Lower lobe of right lung (tissue), 2 donors: ENCODE results near the gene RPL21. TPM values are rescaled to one million over a fixed set of nuclear protein-coding genes. Genes with fewer than 3 reads are reported as not detected.

Experiments
- ATAC-seq, 2 donors: fragments of 200-7000 bp; cut with Tn5 transposase; one replicate each; pipeline ENCODE4 v1.9.1; 2020 to 2022; ENCODE audit warnings: mild to moderate bottlenecking in 2 of 2, moderate library complexity in 2 of 2
- DNase-seq: peaks from one replicate; pipeline ENCODE4 v3.0.0-alpha.2; 2020
- H3K27ac ChIP-seq: fragments of 200-600 bp; one replicate; pipeline ENCODE4 v1.8.0; 2022
- H3K27me3 ChIP-seq: fragments of 200-600 bp; one replicate; pipeline ENCODE4 v1.8.0; 2022; ENCODE audit warnings: low read depth
- H3K36me3 ChIP-seq: fragments of 200-600 bp; one replicate; pipeline ENCODE4 v1.8.0; 2022; ENCODE audit warnings: mild to moderate bottlenecking
- H3K4me1 ChIP-seq: fragments of 200-600 bp; one replicate; pipeline ENCODE4 v1.8.0; 2022
- H3K4me3 ChIP-seq: fragments of 200-600 bp; one replicate; pipeline ENCODE4 v1.8.0; 2022; ENCODE audit warnings: mild to moderate bottlenecking
- H3K9me3 ChIP-seq: fragments of 200-600 bp; one replicate; pipeline ENCODE4 v1.8.0; 2022
- CTCF ChIP-seq: fragments of 200-600 bp; IDR thresholded peaks from one replicate; pipeline ENCODE4 v1.8.0; 2022; ENCODE audit warnings: antibody characterized with exemption, mild to moderate bottlenecking
- intact Hi-C: fragments of 100-400 bp; cut with DNase I; formaldehyde crosslinking; loops from one replicate; pipeline ENCODE4 v1.11.0; 2022
- total RNA-seq: library from RNA; stranded (reverse); fragmentation: NEBNext Ultra II Directional; extraction: Animal tissue kit (Norgen Biotek cat#: 25700); gene quantifications from one replicate; pipeline ENCODE4 v1.2.1, GENCODE V29; 2021
- donor health status: DM: no; HTN: yes; CAD: no; lungs with severe emphysema.

The RPL21 gene
- total RNA-seq, 1 donor from 2014 or later = 903 TPM

GRCh38 chr13:27304611-27305010 lies 53.3 kb downstream of the RPL21 start:
- H3K27me3 ChIP-seq = no peaks in the 10 kb centered on the region
- intact Hi-C loops = no loop called here
- ATAC-seq = no peak

More at GRCh38 chr13:27304611-27305010, 53.3 kb downstream of the RPL21 start:
- no peaks in the 10 kb centered on the region for H3K9me3 ChIP-seq
- no peak for DNase-seq
- no peak overlapping the region for H3K27ac ChIP-seq
- no peak for TF ChIP-seq CTCF
- H3K4me3 ChIP-seq = no peak overlapping the region
- no peaks in the 10 kb centered on the region for H3K36me3 ChIP-seq
- no peaks in the 10 kb centered on the region for H3K4me1 ChIP-seq

Other genes with a start within 250 kb of the RPL21 start
- gene USP12, start 79.7 kb upstream of the RPL21 start, total RNA-seq = 36.7 TPM
- gene RASL11A, start 19.3 kb downstream of the RPL21 start, total RNA-seq = 20.6 TPM
- 83.0 TPM for gene GTF3A, start 173.1 kb downstream of the RPL21 start, total RNA-seq
- gene MTIF3, start 199.0 kb downstream of the RPL21 start, total RNA-seq = 37.5 TPM